Uterus (tissue), 4 donors: Measurements from ENCODE around the gene ATP10A. TPM values are rescaled to one million over a fixed set of nuclear protein-coding genes. Genes with fewer than 3 reads are reported as not detected.

Source experiments
- DNase-seq, 2 donors: peaks; one replicate each; pipeline ENCODE4 v3.0.0-alpha.2; 2019 to 2020
- H3K27ac ChIP-seq, 2 donors: fragments of 200-600 bp; sonication (generic); 1 replicate in 1 of 2; 2 replicates in 1 of 2; pipeline ENCODE4 v1.5.1; 2016 to 2018
- H3K27me3 ChIP-seq, 2 donors: fragments of 200-600 bp; sonication (generic); one replicate each; pipeline ENCODE4 v1.5.1; 2018 to 2019; ENCODE audit warnings: control low read depth in 1 of 2
- H3K36me3 ChIP-seq, 2 donors: fragments of 200-600 bp; sonication (generic); one replicate each; pipeline ENCODE4 v1.5.1; 2019; ENCODE audit warnings: control low read depth in 1 of 2
- H3K4me1 ChIP-seq, 2 donors: fragments of 200-600 bp; sonication (generic); one replicate each; pipeline ENCODE4 v1.5.1; 2018 to 2019; ENCODE audit warnings: control low read depth in 1 of 2
- H3K4me3 ChIP-seq, 2 donors: fragments of 200-600 bp; sonication (generic); 1 replicate in 1 of 2; 2 replicates in 1 of 2; pipeline ENCODE4 v1.5.1; 2018 to 2019; ENCODE audit warnings: mild to moderate bottlenecking in 1 of 2
- H3K9me3 ChIP-seq, 2 donors: fragments of 200-600 bp; sonication (generic); one replicate each; pipeline ENCODE4 v1.5.1; 2019; ENCODE audit warnings: control low read depth in 1 of 2
- POLR2A ChIP-seq, 2 donors: fragments of 450-650 bp; IDR thresholded peaks; one replicate each; pipeline ENCODE4 v1.6.1; 2016; ENCODE audit warnings: antibody characterized with exemption in 2 of 2, mild to moderate bottlenecking in 1 of 2, moderate library complexity in 1 of 2
- intact Hi-C: fragments of 100-400 bp; cut with DNase I; formaldehyde crosslinking; loops from one replicate; pipeline ENCODE4 v1.15.1; 2023; ENCODE audit warnings: low total_unique reads
- total RNA-seq, 4 donors: library from RNA; depleted of rRNA in 3 of 4; stranded (reverse); fragments of >200 nt in 3 of 4; gene quantifications; one replicate each; pipeline versions ENCODE4 v1.1.0 to v1.2.4, GENCODE V29; 2014 to 2023
- TF ChIP-seq, protein P1 (sequence below), 4 experiments: fragments of 200-600 bp in 2 of 4; fragments of 450-650 bp in 2 of 4; sonication (generic) in 2 of 4; IDR thresholded peaks; one replicate each; pipeline ENCODE4 v1.5.1; 2016 to 2019; ENCODE audit warnings: antibody characterized with exemption in 4 of 4, mild to moderate bottlenecking in 2 of 4, moderate library complexity in 1 of 4
- donor health status: DM: yes; HTN: yes; CAD: no.

ATP10A gene
- total RNA-seq, 4 donors from 2014 or later: 0.29 to 3.8 (median 2.5) TPM

DNA sequence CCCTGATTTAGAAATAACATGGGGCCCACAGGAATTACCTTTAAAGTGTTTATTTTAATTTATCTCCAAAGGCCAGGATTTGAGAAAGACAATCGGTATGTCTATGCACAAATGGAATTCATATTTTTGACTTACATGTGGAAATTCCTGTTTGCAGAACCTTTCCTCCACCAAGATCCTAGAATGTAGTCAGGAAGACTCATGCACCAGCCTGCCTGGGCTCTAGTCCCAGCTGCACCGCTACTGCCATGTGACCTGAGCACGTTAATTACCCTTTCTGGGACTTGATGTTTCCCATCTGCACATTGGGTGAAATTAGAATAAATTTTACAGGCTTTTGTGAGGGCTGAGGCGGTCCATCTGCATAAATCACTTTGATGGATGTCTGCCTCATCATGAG, 194.2 kb downstream of the ATP10A start:
- H3K27me3 ChIP-seq: no peaks in the 10 kb centered on the region
- H3K36me3 ChIP-seq: no peaks in the 10 kb centered on the region
- intact Hi-C loops: no loop called here
- H3K4me3 ChIP-seq: no peak overlapping the region
- H3K27ac ChIP-seq: no peak overlapping the region
- TF ChIP-seq POLR2A (IDR thresholded peaks at IDR 0.05): no peak
- TF ChIP-seq, protein P1, sequence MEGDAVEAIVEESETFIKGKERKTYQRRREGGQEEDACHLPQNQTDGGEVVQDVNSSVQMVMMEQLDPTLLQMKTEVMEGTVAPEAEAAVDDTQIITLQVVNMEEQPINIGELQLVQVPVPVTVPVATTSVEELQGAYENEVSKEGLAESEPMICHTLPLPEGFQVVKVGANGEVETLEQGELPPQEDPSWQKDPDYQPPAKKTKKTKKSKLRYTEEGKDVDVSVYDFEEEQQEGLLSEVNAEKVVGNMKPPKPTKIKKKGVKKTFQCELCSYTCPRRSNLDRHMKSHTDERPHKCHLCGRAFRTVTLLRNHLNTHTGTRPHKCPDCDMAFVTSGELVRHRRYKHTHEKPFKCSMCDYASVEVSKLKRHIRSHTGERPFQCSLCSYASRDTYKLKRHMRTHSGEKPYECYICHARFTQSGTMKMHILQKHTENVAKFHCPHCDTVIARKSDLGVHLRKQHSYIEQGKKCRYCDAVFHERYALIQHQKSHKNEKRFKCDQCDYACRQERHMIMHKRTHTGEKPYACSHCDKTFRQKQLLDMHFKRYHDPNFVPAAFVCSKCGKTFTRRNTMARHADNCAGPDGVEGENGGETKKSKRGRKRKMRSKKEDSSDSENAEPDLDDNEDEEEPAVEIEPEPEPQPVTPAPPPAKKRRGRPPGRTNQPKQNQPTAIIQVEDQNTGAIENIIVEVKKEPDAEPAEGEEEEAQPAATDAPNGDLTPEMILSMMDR (IDR thresholded peaks at IDR 0.05): no peak
- no peaks in the 10 kb centered on the region for H3K4me1 ChIP-seq
- no peak for DNase-seq
- no peaks in the 10 kb centered on the region for H3K9me3 ChIP-seq

DNA sequence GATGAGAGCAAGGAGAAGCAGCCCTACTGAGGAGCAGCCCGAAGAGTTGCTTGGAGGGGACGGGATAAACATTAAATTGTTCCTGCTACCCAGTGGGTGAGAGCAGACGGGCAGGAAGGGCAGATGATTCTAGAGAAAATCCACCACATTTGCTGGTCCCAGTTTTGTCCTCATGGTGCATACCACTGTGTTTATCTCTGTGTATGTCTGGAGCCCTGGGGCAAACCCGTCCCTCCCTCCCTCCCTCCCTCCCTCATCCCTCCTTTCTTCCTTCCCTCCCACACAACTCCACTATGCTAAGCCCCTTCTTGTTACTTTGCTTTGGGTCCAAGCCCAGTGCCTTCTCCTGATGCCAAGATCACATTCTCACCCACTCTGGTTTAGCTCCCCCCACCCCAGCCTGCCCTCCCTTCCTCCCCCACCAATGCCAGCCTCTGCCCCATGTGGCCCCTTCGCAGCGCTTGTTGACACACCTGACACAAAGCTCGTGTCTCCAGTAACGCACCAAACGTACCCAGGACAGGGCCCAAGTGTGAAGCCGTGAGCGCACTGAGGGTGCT, 194.8 kb downstream of the ATP10A start:
- H3K27ac ChIP-seq: no peak overlapping the region
- H3K4me3 ChIP-seq: no peak overlapping the region
- H3K27me3 ChIP-seq: no peaks in the 10 kb centered on the region
- TF ChIP-seq, protein P1 (IDR thresholded peaks at IDR 0.05): no peak
- no peak for TF ChIP-seq POLR2A (IDR thresholded peaks at IDR 0.05)
- H3K9me3 ChIP-seq: no peaks in the 10 kb centered on the region
- H3K36me3 ChIP-seq: no peaks in the 10 kb centered on the region
- no peak for DNase-seq
- intact Hi-C loops: no loop called here
- no peaks in the 10 kb centered on the region for H3K4me1 ChIP-seq

DNA sequence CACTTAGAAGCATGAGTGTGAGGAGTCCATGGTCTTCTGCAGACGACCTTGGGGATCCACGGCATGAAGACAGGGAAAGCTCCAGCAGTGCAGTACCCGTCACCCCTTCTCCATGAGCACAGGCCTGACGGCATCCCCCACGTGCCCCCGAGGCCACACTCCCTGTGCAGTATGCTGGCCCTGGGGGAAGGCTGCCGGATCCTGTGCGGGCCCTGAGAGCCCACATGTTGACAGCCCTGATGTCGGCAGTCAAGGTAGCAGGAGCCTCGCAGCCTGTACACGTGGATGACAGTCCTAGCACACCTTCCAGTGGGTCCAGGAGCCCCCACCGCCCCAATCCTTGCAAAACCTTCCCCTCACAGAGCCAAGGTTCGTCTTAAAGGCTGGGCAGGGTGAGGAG, 195.3 kb downstream of the ATP10A start:
- H3K27me3 ChIP-seq: no peaks in the 10 kb centered on the region
- H3K4me3 ChIP-seq: no peak overlapping the region
- no peak overlapping the region for H3K27ac ChIP-seq
- no peak for DNase-seq
- no peak for TF ChIP-seq POLR2A (IDR thresholded peaks at IDR 0.05)
- TF ChIP-seq, protein P1 (IDR thresholded peaks at IDR 0.05): no peak
- H3K9me3 ChIP-seq: no peaks in the 10 kb centered on the region
- H3K4me1 ChIP-seq: no peaks in the 10 kb centered on the region
- intact Hi-C loops: no loop called here
- no peaks in the 10 kb centered on the region for H3K36me3 ChIP-seq

GRCh38 chr15:25665913-25666312, 197.2 kb downstream of the ATP10A start:
- no peak for DNase-seq
- no peaks in the 10 kb centered on the region for H3K27me3 ChIP-seq
- intact Hi-C loops: no loop called here

GRCh38 chr15:25664761-25665160, 198.4 kb downstream of the ATP10A start:
- Histone ChIP-seq H3K36me3 (no peaks in the 10 kb centered on the region), H3K27ac (no peak overlapping the region), H3K27me3 (no peaks in the 10 kb centered on the region), H3K9me3 (no peaks in the 10 kb centered on the region), H3K4me3 (no peak overlapping the region), H3K4me1 (no peaks in the 10 kb centered on the region)
- DNase-seq: no peak
- TF ChIP-seq, protein P1 (IDR thresholded peaks at IDR 0.05): no peak
- no peak for TF ChIP-seq POLR2A (IDR thresholded peaks at IDR 0.05)
- intact Hi-C loops: no loop called here

More at GRCh38 chr15:25665913-25666312, 197.2 kb downstream of the ATP10A start:
- H3K4me3 ChIP-seq: no peak overlapping the region
- TF ChIP-seq, protein P1 (IDR thresholded peaks at IDR 0.05): no peak
- no peak for TF ChIP-seq POLR2A (IDR thresholded peaks at IDR 0.05)
- no peaks in the 10 kb centered on the region for H3K4me1 ChIP-seq
- H3K36me3 ChIP-seq: no peaks in the 10 kb centered on the region
- no peak overlapping the region for H3K27ac ChIP-seq
- no peaks in the 10 kb centered on the region for H3K9me3 ChIP-seq
